Measurements from ENCODE around the gene LARGE1.

LARGE1 gene

GRCh38 chr22:33524511-33525260, 395.6 kb downstream of the LARGE1 start:
- peaks cover 21% of the 10 kb centered on the region for H3K4me1 ChIP-seq (ENCODE audit: insufficient read depth, low read length, severe bottlenecking)
- no peak overlapping the region for H2AFZ ChIP-seq (ENCODE audit: low read length)
- H3K79me2 ChIP-seq (ENCODE audit: insufficient read depth, low read length), result no peaks in the 10 kb centered on the region
- no peak overlapping the region for H3K4me2 ChIP-seq (ENCODE audit: low read length)
- TF ChIP-seq EZH2 (IDR thresholded peaks at IDR 0.05; ENCODE audit: borderline replicate concordance, low read length), result no peak
- TF ChIP-seq CTCF (IDR thresholded peaks at IDR 0.05; ENCODE audit: low read length), result no peak
- H3K4me3 ChIP-seq (ENCODE audit: low read depth, low read length, poor library complexity, severe bottlenecking), result no peak overlapping the region
- H3K27me3 ChIP-seq (ENCODE audit: insufficient read depth, low read length), result no peaks in the 10 kb centered on the region
- H3K9me3 ChIP-seq (ENCODE audit: low read length), result peaks cover 4% of the 10 kb centered on the region; the same call in 1 of the 2 replicates
- H3K36me3 ChIP-seq (ENCODE audit: insufficient read depth, low read length), result peaks cover 9% of the 10 kb centered on the region; the same call in 1 of the 2 replicates
- no peak overlapping the region for H3K9ac ChIP-seq (ENCODE audit: low read length)
- H3K27ac ChIP-seq (ENCODE audit: low read depth, low read length, poor library complexity, severe bottlenecking), result no peak overlapping the region
- H3F3A ChIP-seq (ENCODE audit: insufficient read depth, low read length), result no peaks in the 10 kb centered on the region
- H3K9me2 ChIP-seq (ENCODE audit: low read depth, low read length), result no peaks in the 10 kb centered on the region
- H4K20me1 ChIP-seq (ENCODE audit: insufficient read depth, low read length), result no peaks in the 10 kb centered on the region

- H3K4me1 ChIP-seq (ENCODE audit: insufficient read depth, low read length, severe bottlenecking), result peaks cover 23% of the 10 kb centered on the region
- H3K27ac ChIP-seq (ENCODE audit: low read depth, low read length, poor library complexity, severe bottlenecking), result no peak overlapping the region
- H3K9me3 ChIP-seq (ENCODE audit: low read length), result peaks cover 4% of the 10 kb centered on the region; the same call in 1 of the 2 replicates
- no peak overlapping the region for H3K4me3 ChIP-seq (ENCODE audit: low read depth, low read length, poor library complexity, severe bottlenecking)
- peaks cover 9% of the 10 kb centered on the region; the same call in 1 of the 2 replicates for H3K36me3 ChIP-seq (ENCODE audit: insufficient read depth, low read length)
- no peaks in the 10 kb centered on the region for H4K20me1 ChIP-seq (ENCODE audit: insufficient read depth, low read length)
- H3K9me2 ChIP-seq (ENCODE audit: low read depth, low read length), result no peaks in the 10 kb centered on the region
- H3K79me2 ChIP-seq (ENCODE audit: insufficient read depth, low read length), result no peaks in the 10 kb centered on the region
- H3K9ac ChIP-seq (ENCODE audit: low read length), result no peak overlapping the region
- no peaks in the 10 kb centered on the region for H3K27me3 ChIP-seq (ENCODE audit: insufficient read depth, low read length)
- TF ChIP-seq EZH2 (IDR thresholded peaks at IDR 0.05; ENCODE audit: borderline replicate concordance, low read length) (no peak), CTCF (IDR thresholded peaks at IDR 0.05; ENCODE audit: low read length) (no peak)
- no peaks in the 10 kb centered on the region for H3F3A ChIP-seq (ENCODE audit: insufficient read depth, low read length)
- no peak overlapping the region for H3K4me2 ChIP-seq (ENCODE audit: low read length)
- no peak overlapping the region for H2AFZ ChIP-seq (ENCODE audit: low read length)
Observed at GRCh38 chr22:33521879-33522665, 398.2 kb downstream of the LARGE1 start.

GRCh38 chr22:33520904-33521780, 399.1 kb downstream of the LARGE1 start:
- Histone ChIP-seq H3K36me3 (ENCODE audit: insufficient read depth, low read length) (peaks cover 9% of the 10 kb centered on the region; the same call in 1 of the 2 replicates), H4K20me1 (ENCODE audit: insufficient read depth, low read length) (no peaks in the 10 kb centered on the region), H3K27ac (ENCODE audit: low read depth, low read length, poor library complexity, severe bottlenecking) (no peak overlapping the region), H3K9ac (ENCODE audit: low read length) (no peak overlapping the region), H2AFZ (ENCODE audit: low read length) (no peak overlapping the region), H3K4me1 (ENCODE audit: insufficient read depth, low read length, severe bottlenecking) (peaks cover 23% of the 10 kb centered on the region), H3K79me2 (ENCODE audit: insufficient read depth, low read length) (no peaks in the 10 kb centered on the region), H3K4me2 (ENCODE audit: low read length) (no peak overlapping the region), H3K27me3 (ENCODE audit: insufficient read depth, low read length) (no peaks in the 10 kb centered on the region), H3K9me2 (ENCODE audit: low read depth, low read length) (no peaks in the 10 kb centered on the region), H3F3A (ENCODE audit: insufficient read depth, low read length) (no peaks in the 10 kb centered on the region), H3K9me3 (ENCODE audit: low read length) (peaks cover 4% of the 10 kb centered on the region; the same call in 1 of the 2 replicates), H3K4me3 (ENCODE audit: low read depth, low read length, poor library complexity, severe bottlenecking) (no peak overlapping the region)
- TF ChIP-seq CTCF (IDR thresholded peaks at IDR 0.05; ENCODE audit: low read length), result no peak
- no peak for TF ChIP-seq EZH2 (IDR thresholded peaks at IDR 0.05; ENCODE audit: borderline replicate concordance, low read length)
